ENCODE data around the gene CCNF. TPM values are rescaled to one million over a fixed set of nuclear protein-coding genes. Genes with fewer than 3 reads are reported as not detected.

CCNF gene
- total and polyA plus RNA-seq, 2 of the 8 experiments (the other 6 are each of a cell fraction or from before 2014, with no cell fraction given), result 15.4 to 54.3 TPM

GRCh38 chr16:2473999-2474876 lies 45.0 kb downstream of the CCNF start (continued):
- TF ChIP-seq MAX (IDR thresholded peaks at IDR 0.05) (peak; percentile 59; the same call in 1 of the 2 replicates), E2F6 (IDR thresholded peaks at IDR 0.05) (peak; percentile 33; the same call in 1 of the 2 replicates), JUND (IDR thresholded peaks at IDR 0.05; ENCODE audit: low read length) (no peak), HDAC6 (IDR thresholded peaks at IDR 0.05; ENCODE audit: low read depth, low read length) (no peak), RXRA (IDR thresholded peaks at IDR 0.05; ENCODE audit: insufficient read depth, low read depth, low read length) (no peak), SIRT6 (IDR thresholded peaks at IDR 0.05; ENCODE audit: low read length) (no peak)
